Gastroesophageal sphincter (tissue), 3 donors: ENCODE measurements around the gene PIP5K1C.

Experiments used
- CTCF ChIP-seq, 4 experiments: fragments of 200-600 bp in 2 of 4; fragments of 450-650 bp in 2 of 4; sonication (generic) in 1 of 4; IDR thresholded peaks; one replicate each; pipeline ENCODE4 v1.5.1; 2017 to 2019; ENCODE audit warnings: antibody characterized with exemption in 4 of 4, mild to moderate bottlenecking in 2 of 4, moderate library complexity in 2 of 4
- POLR2A ChIP-seq, 2 donors: fragments of 450-650 bp; IDR thresholded peaks; one replicate each; pipeline ENCODE4 v1.6.1; 2017; ENCODE audit warnings: antibody characterized with exemption in 2 of 2, mild to moderate bottlenecking in 2 of 2, moderate library complexity in 1 of 2

- TF ChIP-seq CTCF (IDR thresholded peaks at IDR 0.05) = peak in 3 of 4 experiments; percentile 42 to 76 (median 65)
- TF ChIP-seq POLR2A (IDR thresholded peaks at IDR 0.05) = no peak
Observed at GRCh38 chr19:3586127-3586626, 114.1 kb downstream of the PIP5K1C start.
